ENCODE results near the gene GRIK1.

Gene GRIK1

GRCh38 chr21:29641001-29641634 is 298.7 kb downstream of the GRIK1 start:
- H3K4me3 ChIP-seq (ENCODE audit: low read depth, low read length, poor library complexity, severe bottlenecking) = no peak overlapping the region
- H4K20me1 ChIP-seq (ENCODE audit: insufficient read depth, low read length) = no peaks in the 10 kb centered on the region
- no peaks in the 10 kb centered on the region for H3K9me2 ChIP-seq (ENCODE audit: low read depth, low read length)
- H3K9ac ChIP-seq (ENCODE audit: low read length) = no peak overlapping the region
- H2AFZ ChIP-seq (ENCODE audit: low read length) = no peak overlapping the region
- H3K27me3 ChIP-seq (ENCODE audit: insufficient read depth, low read length) = no peaks in the 10 kb centered on the region
- no peaks in the 10 kb centered on the region for H3K9me3 ChIP-seq (ENCODE audit: low read length)
- no peaks in the 10 kb centered on the region for H3F3A ChIP-seq (ENCODE audit: insufficient read depth, low read length)
- no peak overlapping the region for H3K27ac ChIP-seq (ENCODE audit: low read depth, low read length, poor library complexity, severe bottlenecking)
- H3K36me3 ChIP-seq (ENCODE audit: insufficient read depth, low read length) = no peaks in the 10 kb centered on the region
- no peaks in the 10 kb centered on the region for H3K79me2 ChIP-seq (ENCODE audit: insufficient read depth, low read length)
- no peaks in the 10 kb centered on the region for H3K4me1 ChIP-seq (ENCODE audit: insufficient read depth, low read length, severe bottlenecking)
- no peak for TF ChIP-seq EZH2 (IDR thresholded peaks at IDR 0.05; ENCODE audit: borderline replicate concordance, low read length)
- TF ChIP-seq CTCF (IDR thresholded peaks at IDR 0.05; ENCODE audit: low read length) = no peak
- no peak overlapping the region for H3K4me2 ChIP-seq (ENCODE audit: low read length)

GRCh38 chr21:29640080-29640508 is 299.7 kb downstream of the GRIK1 start:
- Histone ChIP-seq H3K4me2 (ENCODE audit: low read length) (no peak overlapping the region), H3K27ac (ENCODE audit: low read depth, low read length, poor library complexity, severe bottlenecking) (no peak overlapping the region)
- no peak for TF ChIP-seq CTCF (IDR thresholded peaks at IDR 0.05; ENCODE audit: low read length)
- no peak for TF ChIP-seq EZH2 (IDR thresholded peaks at IDR 0.05; ENCODE audit: borderline replicate concordance, low read length)

GRCh38 chr21:29639366-29640079 is 300.3 kb downstream of the GRIK1 start:
- no peaks in the 10 kb centered on the region for H3K79me2 ChIP-seq (ENCODE audit: insufficient read depth, low read length)
- H3K9me2 ChIP-seq (ENCODE audit: low read depth, low read length) = no peaks in the 10 kb centered on the region
- H3K27me3 ChIP-seq (ENCODE audit: insufficient read depth, low read length) = no peaks in the 10 kb centered on the region
- H3K4me2 ChIP-seq (ENCODE audit: low read length) = no peak overlapping the region
- no peaks in the 10 kb centered on the region for H3K4me1 ChIP-seq (ENCODE audit: insufficient read depth, low read length, severe bottlenecking)
- TF ChIP-seq EZH2 (IDR thresholded peaks at IDR 0.05; ENCODE audit: borderline replicate concordance, low read length) (no peak), CTCF (IDR thresholded peaks at IDR 0.05; ENCODE audit: low read length) (no peak)
- H4K20me1 ChIP-seq (ENCODE audit: insufficient read depth, low read length) = no peaks in the 10 kb centered on the region
- H3K9ac ChIP-seq (ENCODE audit: low read length) = no peak overlapping the region
- no peak overlapping the region for H2AFZ ChIP-seq (ENCODE audit: low read length)
- no peaks in the 10 kb centered on the region for H3K36me3 ChIP-seq (ENCODE audit: insufficient read depth, low read length)
- no peak overlapping the region for H3K27ac ChIP-seq (ENCODE audit: low read depth, low read length, poor library complexity, severe bottlenecking)
- no peaks in the 10 kb centered on the region for H3K9me3 ChIP-seq (ENCODE audit: low read length)
- H3K4me3 ChIP-seq (ENCODE audit: low read depth, low read length, poor library complexity, severe bottlenecking) = no peak overlapping the region
- no peaks in the 10 kb centered on the region for H3F3A ChIP-seq (ENCODE audit: insufficient read depth, low read length)

More at GRCh38 chr21:29640080-29640508, 299.7 kb downstream of the GRIK1 start:
- Histone ChIP-seq H3K9me3 (ENCODE audit: low read length) (no peaks in the 10 kb centered on the region), H3K27me3 (ENCODE audit: insufficient read depth, low read length) (no peaks in the 10 kb centered on the region), H4K20me1 (ENCODE audit: insufficient read depth, low read length) (no peaks in the 10 kb centered on the region), H3K4me3 (ENCODE audit: low read depth, low read length, poor library complexity, severe bottlenecking) (no peak overlapping the region), H3K4me1 (ENCODE audit: insufficient read depth, low read length, severe bottlenecking) (no peaks in the 10 kb centered on the region), H3K9me2 (ENCODE audit: low read depth, low read length) (no peaks in the 10 kb centered on the region), H3K79me2 (ENCODE audit: insufficient read depth, low read length) (no peaks in the 10 kb centered on the region), H3K9ac (ENCODE audit: low read length) (no peak overlapping the region), H3K36me3 (ENCODE audit: insufficient read depth, low read length) (no peaks in the 10 kb centered on the region), H3F3A (ENCODE audit: insufficient read depth, low read length) (no peaks in the 10 kb centered on the region), H2AFZ (ENCODE audit: low read length) (no peak overlapping the region)
